DND-41 (cell line): ENCODE measurements around the gene DRC7.

Source experiments
- ATAC-seq: fragments of 200-7000 bp; cut with Tn5 transposase; 3 replicates; pipeline ENCODE4 v1.9.1; 2021; ENCODE audit warnings: low read depth; ENCODE audit not compliant: insufficient read depth
- DNase-seq: peaks from one replicate; pipeline ENCODE4 v3.0.0-alpha.2; 2020
- H2AFZ ChIP-seq: 2 replicates; pipeline ENCODE4 v1.6.0; 2012; ENCODE audit warnings: low read depth, low read length
- H3K27ac ChIP-seq: 2 replicates; pipeline ENCODE4 v1.5.1; 2012; ENCODE audit warnings: low read length, inconsistent platforms
- H3K27me3 ChIP-seq: fragments of 200-600 bp; sonication (generic); 2 replicates; pipeline ENCODE4 v1.6.0; 2012; ENCODE audit warnings: low read length, mild to moderate bottlenecking, inconsistent platforms; ENCODE audit not compliant: insufficient read depth, poor library complexity
- H3K36me3 ChIP-seq: 2 replicates; pipeline ENCODE4 v1.5.1; 2012; ENCODE audit warnings: low read length, inconsistent platforms; ENCODE audit not compliant: insufficient read depth
- H3K4me1 ChIP-seq: 2 replicates; pipeline ENCODE4 v1.5.1; 2012; ENCODE audit warnings: mild to moderate bottlenecking, low read length; ENCODE audit not compliant: insufficient read depth
- H3K4me2 ChIP-seq: 2 replicates; pipeline ENCODE4 v1.6.0; 2012; ENCODE audit warnings: mild to moderate bottlenecking, moderate library complexity, low read length, inconsistent platforms; ENCODE audit not compliant: insufficient read depth
- H3K4me3 ChIP-seq, 2 experiments: fragments of 200-600 bp in 1 of 2; shearing (Covaris generic) in 1 of 2; 2 replicates each; pipeline ENCODE4 v1.5.1; 2012 to 2016; ENCODE audit warnings: inconsistent platforms in 2 of 2, low read length in 2 of 2, mild to moderate bottlenecking in 2 of 2, low read depth in 1 of 2, moderate library complexity in 1 of 2
- H3K79me2 ChIP-seq: 2 replicates; pipeline ENCODE4 v1.6.0; 2012; ENCODE audit warnings: low read length, inconsistent platforms; ENCODE audit not compliant: insufficient read depth
- H3K9ac ChIP-seq: 2 replicates; pipeline ENCODE4 v1.6.0; 2012; ENCODE audit warnings: low read depth, mild to moderate bottlenecking, inconsistent platforms, low read length, moderate library complexity
- H3K9me3 ChIP-seq: 2 replicates; pipeline ENCODE4 v1.5.1; 2012; ENCODE audit warnings: low read length, moderate library complexity, mild to moderate bottlenecking, inconsistent platforms; ENCODE audit not compliant: insufficient read depth, severe bottlenecking
- H4K20me1 ChIP-seq: 2 replicates; pipeline ENCODE4 v1.6.0; 2012; ENCODE audit warnings: low read length; ENCODE audit not compliant: insufficient read depth
- EZH2 ChIP-seq: IDR thresholded peaks from 3 replicates; pipeline ENCODE4 v1.6.1; 2012; ENCODE audit warnings: borderline replicate concordance, low read depth, mild to moderate bottlenecking, moderate library complexity, low read length, inconsistent platforms; ENCODE audit not compliant: severe bottlenecking
- TF ChIP-seq, protein P1 (sequence below): IDR thresholded peaks from 2 replicates; pipeline ENCODE4 v1.5.1; 2012; ENCODE audit warnings: borderline replicate concordance, low read length, moderate library complexity, mild to moderate bottlenecking; ENCODE audit not compliant: poor library complexity, severe bottlenecking; ENCODE audit errors: extremely low read depth

DRC7 gene

DNA sequence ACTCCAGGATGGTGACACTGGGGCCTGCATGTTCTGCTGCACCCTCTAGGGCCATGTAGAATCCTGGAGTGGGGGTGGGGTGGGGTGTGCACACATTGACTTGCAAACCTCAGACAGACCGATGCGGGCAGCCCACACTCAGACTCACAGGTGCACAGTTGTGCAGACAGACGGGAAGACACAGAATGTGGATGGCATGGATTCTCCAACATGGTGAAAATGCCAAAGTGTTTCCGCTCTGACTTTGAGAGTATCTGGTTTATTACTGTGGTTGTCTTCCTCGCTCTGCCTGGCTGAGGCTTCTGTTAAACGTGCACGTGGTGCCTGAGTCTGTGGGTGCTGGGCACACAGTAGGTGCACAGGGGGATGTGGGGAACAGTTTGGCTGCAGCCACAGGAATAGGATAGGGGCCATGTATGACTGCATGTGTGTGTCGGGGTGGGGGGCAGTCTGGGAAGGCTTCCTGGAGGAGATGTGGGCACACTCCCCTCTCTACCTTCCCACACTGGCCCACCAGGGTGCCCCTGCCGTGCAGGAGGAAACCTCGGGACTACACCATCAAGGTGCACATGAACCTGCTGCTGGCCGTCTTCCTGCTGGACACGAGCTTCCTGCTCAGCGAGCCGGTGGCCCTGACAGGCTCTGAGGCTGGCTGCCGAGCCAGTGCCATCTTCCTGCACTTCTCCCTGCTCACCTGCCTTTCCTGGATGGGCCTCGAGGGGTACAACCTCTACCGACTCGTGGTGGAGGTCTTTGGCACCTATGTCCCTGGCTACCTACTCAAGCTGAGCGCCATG, 35.5 kb upstream of the DRC7 start:
- TF ChIP-seq, protein P1, sequence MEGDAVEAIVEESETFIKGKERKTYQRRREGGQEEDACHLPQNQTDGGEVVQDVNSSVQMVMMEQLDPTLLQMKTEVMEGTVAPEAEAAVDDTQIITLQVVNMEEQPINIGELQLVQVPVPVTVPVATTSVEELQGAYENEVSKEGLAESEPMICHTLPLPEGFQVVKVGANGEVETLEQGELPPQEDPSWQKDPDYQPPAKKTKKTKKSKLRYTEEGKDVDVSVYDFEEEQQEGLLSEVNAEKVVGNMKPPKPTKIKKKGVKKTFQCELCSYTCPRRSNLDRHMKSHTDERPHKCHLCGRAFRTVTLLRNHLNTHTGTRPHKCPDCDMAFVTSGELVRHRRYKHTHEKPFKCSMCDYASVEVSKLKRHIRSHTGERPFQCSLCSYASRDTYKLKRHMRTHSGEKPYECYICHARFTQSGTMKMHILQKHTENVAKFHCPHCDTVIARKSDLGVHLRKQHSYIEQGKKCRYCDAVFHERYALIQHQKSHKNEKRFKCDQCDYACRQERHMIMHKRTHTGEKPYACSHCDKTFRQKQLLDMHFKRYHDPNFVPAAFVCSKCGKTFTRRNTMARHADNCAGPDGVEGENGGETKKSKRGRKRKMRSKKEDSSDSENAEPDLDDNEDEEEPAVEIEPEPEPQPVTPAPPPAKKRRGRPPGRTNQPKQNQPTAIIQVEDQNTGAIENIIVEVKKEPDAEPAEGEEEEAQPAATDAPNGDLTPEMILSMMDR: no peak
- TF ChIP-seq EZH2: no peak
- Histone ChIP-seq H3K9ac (no peak overlapping the region), H3K4me3 (no peak overlapping the region), H3K9me3 (no peaks in the 10 kb centered on the region), H3K79me2 (no peaks in the 10 kb centered on the region), H4K20me1 (no peaks in the 10 kb centered on the region), H3K36me3 (no peaks in the 10 kb centered on the region), H3K27me3 (no peaks in the 10 kb centered on the region), H3K27ac (no peak overlapping the region), H2AFZ (no peak overlapping the region), H3K4me1 (no peaks in the 10 kb centered on the region), H3K4me2 (no peak overlapping the region)
- ATAC-seq (no peak), DNase-seq (no peak)

DNA sequence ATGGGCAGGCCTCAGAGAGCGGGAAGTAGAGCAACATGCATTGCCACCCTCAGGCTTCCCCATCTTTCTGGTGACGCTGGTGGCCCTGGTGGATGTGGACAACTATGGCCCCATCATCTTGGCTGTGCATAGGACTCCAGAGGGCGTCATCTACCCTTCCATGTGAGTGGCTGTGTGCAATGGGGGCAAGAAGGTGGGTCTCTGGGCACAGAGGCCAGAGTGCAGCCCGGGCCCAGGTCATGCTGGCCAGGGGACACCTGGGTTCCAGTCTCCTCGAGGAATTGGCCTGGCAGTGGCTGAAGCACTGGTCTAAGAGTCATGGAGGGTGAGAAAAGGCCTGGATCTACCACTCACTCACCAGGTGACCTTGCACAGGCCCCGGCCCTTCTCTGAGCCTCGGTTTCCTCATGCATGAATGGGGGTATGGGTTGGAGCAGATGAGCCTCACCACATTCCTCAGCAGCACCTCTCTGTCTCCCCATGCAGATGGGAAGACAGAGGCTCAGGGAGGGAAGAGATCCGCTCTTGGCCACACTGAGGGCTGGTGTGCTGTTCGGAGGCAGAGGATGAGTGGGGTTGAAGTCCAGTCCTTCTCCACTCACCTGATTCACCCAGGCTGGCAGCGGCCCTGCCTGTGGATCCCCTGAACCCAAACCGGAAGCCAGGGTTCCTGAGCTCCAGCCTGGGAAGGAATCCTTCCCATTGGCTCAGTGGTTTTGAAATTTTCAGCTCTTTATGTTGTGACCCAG, 33.7 kb upstream of the DRC7 start:
- Histone ChIP-seq H3K4me2 (no peak overlapping the region), H3K9me3 (no peaks in the 10 kb centered on the region), H3K27ac (no peak overlapping the region), H3K79me2 (no peaks in the 10 kb centered on the region), H3K4me1 (no peaks in the 10 kb centered on the region), H3K4me3 (no peak overlapping the region), H3K27me3 (no peaks in the 10 kb centered on the region), H4K20me1 (no peaks in the 10 kb centered on the region), H2AFZ (no peak overlapping the region), H3K9ac (no peak overlapping the region), H3K36me3 (no peaks in the 10 kb centered on the region)
- no peak for DNase-seq
- TF ChIP-seq EZH2: no peak
- TF ChIP-seq, protein P1: no peak
- ATAC-seq: no peak

DNA sequence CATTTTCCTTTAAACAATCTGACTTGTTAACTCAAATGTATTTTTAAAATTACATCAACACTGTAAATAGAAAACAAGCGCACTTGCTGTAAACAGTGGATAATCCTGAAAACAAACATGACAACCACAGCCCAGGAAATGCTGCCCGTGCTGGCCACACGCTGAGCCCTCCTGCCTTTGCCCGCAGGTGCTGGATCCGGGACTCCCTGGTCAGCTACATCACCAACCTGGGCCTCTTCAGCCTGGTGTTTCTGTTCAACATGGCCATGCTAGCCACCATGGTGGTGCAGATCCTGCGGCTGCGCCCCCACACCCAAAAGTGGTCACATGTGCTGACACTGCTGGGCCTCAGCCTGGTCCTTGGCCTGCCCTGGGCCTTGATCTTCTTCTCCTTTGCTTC, 33.1 kb upstream of the DRC7 start:
- no peaks in the 10 kb centered on the region for H3K27me3 ChIP-seq
- DNase-seq (no peak), ATAC-seq (no peak)
- TF ChIP-seq, protein P1: no peak
- TF ChIP-seq EZH2: no peak
- H3K4me3 ChIP-seq: no peak overlapping the region
- no peaks in the 10 kb centered on the region for H4K20me1 ChIP-seq
- no peaks in the 10 kb centered on the region for H3K36me3 ChIP-seq
- no peak overlapping the region for H3K27ac ChIP-seq
- no peak overlapping the region for H3K4me2 ChIP-seq
- H3K9ac ChIP-seq: no peak overlapping the region
- no peaks in the 10 kb centered on the region for H3K4me1 ChIP-seq
- no peaks in the 10 kb centered on the region for H3K9me3 ChIP-seq
- H2AFZ ChIP-seq: no peak overlapping the region
- H3K79me2 ChIP-seq: no peaks in the 10 kb centered on the region
